ENCODE measurements around the gene B9D1.

Gene B9D1

DNA sequence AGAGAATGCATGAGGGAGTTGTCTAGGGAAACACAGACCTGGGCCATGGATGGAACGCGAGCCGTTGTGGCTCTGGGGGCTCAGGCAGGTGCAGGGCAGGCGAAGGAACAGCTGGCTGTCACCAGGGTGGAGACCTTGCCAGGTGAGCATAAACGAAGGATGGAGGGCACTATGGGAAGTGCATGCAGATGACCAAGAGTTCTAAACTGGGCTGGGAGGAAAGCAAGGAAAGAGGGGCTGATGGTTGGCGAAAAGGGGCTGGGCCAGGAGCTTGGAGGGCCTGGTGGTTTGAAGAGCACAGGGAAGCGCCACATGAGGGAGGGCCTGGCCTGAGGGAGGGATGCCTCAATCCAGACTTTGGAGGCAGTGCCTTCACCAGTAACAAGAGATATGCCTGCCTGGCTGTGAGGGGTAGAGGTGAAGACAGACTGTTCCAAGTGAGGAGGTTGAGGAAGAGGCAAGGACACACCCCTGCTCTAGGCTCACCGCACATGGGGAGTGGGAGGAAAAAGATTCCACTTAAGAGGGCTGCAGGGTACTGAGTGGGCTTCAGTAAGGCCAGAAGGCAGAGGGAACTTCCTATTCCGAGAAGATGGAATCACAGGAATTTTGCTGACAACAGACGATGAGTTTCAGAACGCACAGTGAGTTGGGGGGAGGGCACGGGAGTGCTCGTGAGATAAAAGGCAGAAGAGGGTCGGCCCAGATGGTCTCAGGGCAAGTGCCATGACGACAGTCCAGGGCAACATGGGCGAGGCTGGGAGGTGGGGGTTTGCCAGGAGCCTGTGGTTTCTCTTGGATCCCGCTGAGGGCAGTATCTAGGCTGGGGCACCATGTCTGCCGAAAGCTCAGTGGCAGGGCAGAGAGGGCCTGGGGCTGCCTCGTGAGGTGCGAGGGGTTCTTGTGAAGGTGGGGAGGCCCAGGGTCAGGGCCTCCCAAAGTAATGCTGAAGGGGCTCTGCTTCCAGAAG lies 20.6 kb downstream of the B9D1 start:
- H3K9ac ChIP-seq, result no peak overlapping the region
- H3K27me3 ChIP-seq, result 0 out of 2 replicates have a peak, but pooled peaks cover 11% of the 10 kb centered on the region

DNA sequence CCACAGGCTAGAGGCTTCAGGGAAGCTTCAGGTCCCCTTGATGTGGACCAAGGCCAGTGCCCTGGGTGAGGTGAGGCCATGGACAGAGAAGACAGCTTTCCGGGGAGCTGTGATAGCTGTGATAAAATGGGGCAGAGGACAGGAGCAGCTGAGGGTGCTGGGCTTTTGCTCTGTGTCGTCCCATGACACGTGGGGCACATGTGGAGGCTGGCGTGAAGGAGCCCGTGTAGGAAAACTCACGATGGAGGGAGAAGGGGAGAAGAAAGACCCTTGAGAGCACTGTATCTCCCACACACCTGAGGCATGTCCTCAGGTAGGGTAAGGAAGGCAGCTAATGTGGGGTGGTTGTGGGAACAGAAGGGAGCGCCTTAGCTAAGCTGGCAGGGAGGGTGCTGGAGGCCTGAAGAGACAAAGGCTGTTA lies 21.3 kb downstream of the B9D1 start:
- Histone ChIP-seq H3K9me3 (no peaks in the 10 kb centered on the region), H3K9ac (no peak overlapping the region), H3K4me3 (no peak overlapping the region), H3K36me3 (no peaks in the 10 kb centered on the region), H3K4me1 (peaks cover 1% of the 10 kb centered on the region), H3K27ac (no peak overlapping the region), H3K27me3 (0 out of 2 replicates have a peak, but pooled peaks cover 12% of the 10 kb centered on the region), H3K4me2 (no peak overlapping the region), H4K20me1 (peaks cover 44% of the 10 kb centered on the region)
- no peak for TF ChIP-seq Cebpa-rat (IDR thresholded peaks at IDR 0.05)

More for the DNA sequence above, 20.6 kb downstream of the B9D1 start:
- no peak overlapping the region for H3K4me3 ChIP-seq
- no peak for TF ChIP-seq Cebpa-rat (IDR thresholded peaks at IDR 0.05)
- H3K4me1 ChIP-seq, result peaks cover 8% of the 10 kb centered on the region
- H4K20me1 ChIP-seq, result peaks cover 49% of the 10 kb centered on the region
- no peaks in the 10 kb centered on the region for H3K9me3 ChIP-seq
- no peaks in the 10 kb centered on the region for H3K36me3 ChIP-seq
- H3K4me2 ChIP-seq, result no peak overlapping the region
- H3K27ac ChIP-seq, result no peak overlapping the region

GRCh38 chr17:19339341-19339815 lies 23.1 kb downstream of the B9D1 start:
- Histone ChIP-seq H3K4me2 (no peak overlapping the region), H3K4me1 (no peaks in the 10 kb centered on the region), H3K9me3 (no peaks in the 10 kb centered on the region), H3K36me3 (no peaks in the 10 kb centered on the region), H3K27me3 (0 out of 2 replicates have a peak, but pooled peaks cover 12% of the 10 kb centered on the region), H4K20me1 (peaks cover 44% of the 10 kb centered on the region; the same call in 1 of the 2 replicates), H3K27ac (no peak overlapping the region), H3K4me3 (no peak overlapping the region), H3K9ac (no peak overlapping the region)
- no peak for TF ChIP-seq Cebpa-rat (IDR thresholded peaks at IDR 0.05)

DNA sequence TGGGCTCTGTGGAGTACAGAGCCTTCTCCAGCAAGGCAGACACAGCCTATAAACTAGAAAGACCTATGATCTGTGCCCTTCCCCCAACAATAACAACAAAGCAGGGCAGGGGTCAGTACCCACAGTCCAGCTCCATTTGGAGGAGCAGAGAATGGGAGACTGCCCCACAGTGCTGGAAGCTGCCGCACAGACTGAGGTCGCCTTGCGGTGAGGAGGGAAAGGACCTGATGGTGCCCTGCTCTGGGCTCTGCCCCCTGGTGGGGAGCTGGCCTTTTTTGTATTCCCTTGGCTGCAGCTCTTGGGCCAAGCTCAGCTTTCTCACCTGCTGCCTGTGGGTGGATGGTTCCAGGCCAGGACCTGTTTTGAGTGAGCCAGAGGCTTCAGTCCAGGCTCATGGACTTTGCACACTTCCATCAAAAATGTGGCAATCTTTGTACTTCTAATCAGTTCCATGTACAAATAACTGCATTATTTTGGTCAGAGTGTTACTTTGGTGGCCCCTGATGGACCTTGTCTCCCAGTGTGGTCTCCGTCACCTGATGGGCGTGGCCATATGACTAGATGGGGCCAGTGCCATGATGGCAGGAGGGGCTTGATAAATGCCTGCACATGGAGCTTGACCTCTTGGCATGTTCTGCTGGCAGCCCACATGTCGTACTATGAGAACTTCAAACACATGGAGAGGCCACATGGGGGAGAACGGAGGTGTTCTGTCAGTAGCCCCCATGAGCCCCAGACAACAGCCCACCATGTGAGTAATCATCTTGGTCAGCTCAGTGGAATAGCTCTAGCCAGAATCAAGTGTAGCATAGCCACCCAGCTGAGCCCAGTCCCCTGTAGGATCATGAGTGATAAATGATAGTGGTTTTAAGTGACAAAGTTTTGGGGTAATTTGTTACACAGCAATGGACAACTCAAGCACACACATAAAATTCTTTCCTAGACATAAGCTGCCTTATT lies 24.2 kb downstream of the B9D1 start:
- H3K4me3 ChIP-seq, result no peak overlapping the region
- H3K9ac ChIP-seq, result no peak overlapping the region
- peaks cover 42% of the 10 kb centered on the region; the same call in 1 of the 2 replicates for H4K20me1 ChIP-seq
- no peaks in the 10 kb centered on the region for H3K36me3 ChIP-seq
- no peak overlapping the region for H3K4me2 ChIP-seq
- no peak for TF ChIP-seq Cebpa-rat (IDR thresholded peaks at IDR 0.05)
- H3K27me3 ChIP-seq, result peaks cover 18% of the 10 kb centered on the region; the same call in 1 of the 2 replicates
- no peak overlapping the region for H3K27ac ChIP-seq
- H3K9me3 ChIP-seq, result no peaks in the 10 kb centered on the region
- H3K4me1 ChIP-seq, result no peaks in the 10 kb centered on the region

GRCh38 chr17:19337712-19338023 lies 24.9 kb downstream of the B9D1 start:
- no peak overlapping the region for H3K9ac ChIP-seq
- H4K20me1 ChIP-seq, result peaks cover 36% of the 10 kb centered on the region; the same call in 1 of the 2 replicates
- no peaks in the 10 kb centered on the region for H3K9me3 ChIP-seq
- no peaks in the 10 kb centered on the region for H3K36me3 ChIP-seq
- no peak overlapping the region for H3K27ac ChIP-seq
- no peak overlapping the region for H3K4me3 ChIP-seq
- no peak overlapping the region for H3K4me2 ChIP-seq
- H3K4me1 ChIP-seq, result no peaks in the 10 kb centered on the region
- H3K27me3 ChIP-seq, result peaks cover 18% of the 10 kb centered on the region; the same call in 1 of the 2 replicates
- no peak for TF ChIP-seq Cebpa-rat (IDR thresholded peaks at IDR 0.05)

- H3K4me3 ChIP-seq, result no peak overlapping the region
- no peaks in the 10 kb centered on the region for H3K9me3 ChIP-seq
- no peak overlapping the region for H3K4me2 ChIP-seq
- H3K27me3 ChIP-seq, result peaks cover 18% of the 10 kb centered on the region; the same call in 1 of the 2 replicates
- H3K27ac ChIP-seq, result no peak overlapping the region
- peaks cover 30% of the 10 kb centered on the region; the same call in 1 of the 2 replicates for H4K20me1 ChIP-seq
- no peak overlapping the region for H3K9ac ChIP-seq
- no peak for TF ChIP-seq Cebpa-rat (IDR thresholded peaks at IDR 0.05)
- H3K36me3 ChIP-seq, result no peaks in the 10 kb centered on the region
- no peaks in the 10 kb centered on the region for H3K4me1 ChIP-seq
Observed at GRCh38 chr17:19336938-19337711, 25.4 kb downstream of the B9D1 start.

GRCh38 chr17:19335951-19336631 lies 26.4 kb downstream of the B9D1 start:
- Histone ChIP-seq H3K4me3 (no peak overlapping the region), H3K36me3 (no peaks in the 10 kb centered on the region), H3K27me3 (peaks cover 14% of the 10 kb centered on the region; the same call in 1 of the 2 replicates), H3K4me1 (no peaks in the 10 kb centered on the region), H3K4me2 (no peak overlapping the region), H4K20me1 (peaks cover 29% of the 10 kb centered on the region; the same call in 1 of the 2 replicates), H3K9me3 (no peaks in the 10 kb centered on the region), H3K27ac (no peak overlapping the region), H3K9ac (no peak overlapping the region)
- TF ChIP-seq Cebpa-rat (IDR thresholded peaks at IDR 0.05), result no peak

DNA sequence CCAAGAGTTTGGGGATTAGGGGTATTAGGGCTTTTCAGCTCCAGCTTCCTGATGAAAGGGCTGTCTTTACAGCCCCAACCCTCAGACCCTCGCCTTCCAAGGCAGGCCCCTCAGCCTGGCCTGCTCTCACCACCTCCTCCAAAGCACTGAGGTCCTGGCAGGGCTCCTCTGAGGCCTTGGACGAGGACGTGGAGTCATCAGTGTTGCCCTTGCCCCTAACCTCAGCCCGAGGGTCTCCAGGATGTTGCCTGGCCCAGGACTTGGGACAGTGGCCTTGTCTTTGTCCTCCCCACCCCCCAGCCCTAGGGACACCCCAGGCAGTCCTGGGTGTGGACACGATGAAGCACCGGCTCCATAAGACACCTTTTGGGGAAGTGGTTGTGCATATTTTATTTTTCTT lies 28.2 kb downstream of the B9D1 start:
- Histone ChIP-seq H3K4me3 (no peak overlapping the region), H3K4me1 (no peaks in the 10 kb centered on the region), H3K9ac (no peak overlapping the region), H4K20me1 (peaks cover 36% of the 10 kb centered on the region; the same call in 1 of the 2 replicates), H3K27ac (no peak overlapping the region), H3K9me3 (no peaks in the 10 kb centered on the region), H3K36me3 (no peaks in the 10 kb centered on the region), H3K4me2 (no peak overlapping the region), H3K27me3 (peaks cover 14% of the 10 kb centered on the region; the same call in 1 of the 2 replicates)
- no peak for TF ChIP-seq Cebpa-rat (IDR thresholded peaks at IDR 0.05)

Measured in BLaER1 (cell line).